GM18499 (cell line): Measurements from ENCODE around the gene SLC2A8.

Source experiments
- ATAC-seq: cut with Tn5 transposase; IDR thresholded peaks from one replicate; pipeline ENCODE4 v1.9.1; 2021; ENCODE audit warnings: moderate number of reproducible peaks; ENCODE audit not compliant: insufficient read depth, unreplicated experiment

SLC2A8 gene

DNA sequence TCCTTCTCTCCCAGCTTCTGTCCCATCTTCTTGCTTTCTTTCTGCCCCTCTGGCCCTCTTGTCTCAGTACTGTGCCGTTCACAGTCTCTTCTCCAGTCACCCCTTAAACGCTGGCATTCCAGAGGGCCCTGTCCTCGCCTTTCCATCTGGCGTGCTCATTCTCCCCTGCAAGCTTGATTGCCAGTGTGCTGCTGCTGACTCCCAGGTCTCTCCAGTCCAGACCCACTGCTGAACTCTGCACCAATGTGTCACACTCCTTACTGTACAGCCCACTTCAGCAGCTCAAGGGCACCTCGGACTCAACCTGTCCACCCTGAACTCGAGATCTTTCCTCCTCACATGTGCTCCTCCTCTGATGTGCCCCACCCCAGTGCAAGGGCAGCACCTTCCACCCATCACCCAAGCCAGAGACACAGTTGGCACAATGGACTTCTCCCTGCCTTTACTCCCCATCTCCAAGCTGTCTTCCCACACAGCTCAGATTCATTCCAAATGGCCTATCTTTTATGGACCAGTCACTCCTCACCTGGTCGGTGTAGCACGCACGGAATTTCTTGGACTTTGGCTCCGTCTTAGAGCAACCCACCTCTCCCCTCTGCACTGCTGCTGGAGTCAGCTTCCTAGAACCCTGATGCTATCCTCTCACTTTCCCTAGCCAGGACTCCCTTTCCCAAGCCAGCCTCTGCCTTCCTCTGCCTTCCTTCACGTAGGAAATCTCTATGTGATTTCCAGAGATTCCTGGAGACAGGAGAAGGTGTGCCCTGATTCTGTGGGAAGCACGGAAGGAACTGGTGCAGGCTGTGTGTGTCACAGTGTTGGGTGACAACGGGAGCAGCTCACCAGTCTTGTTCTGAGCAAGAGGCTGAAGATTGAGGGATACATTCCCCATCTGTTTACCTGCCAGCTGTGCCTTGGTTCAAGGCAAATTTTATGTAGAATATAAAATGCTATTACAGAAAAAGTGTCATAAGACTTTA, 26.0 kb upstream of the SLC2A8 start:
- no peak for ATAC-seq

DNA sequence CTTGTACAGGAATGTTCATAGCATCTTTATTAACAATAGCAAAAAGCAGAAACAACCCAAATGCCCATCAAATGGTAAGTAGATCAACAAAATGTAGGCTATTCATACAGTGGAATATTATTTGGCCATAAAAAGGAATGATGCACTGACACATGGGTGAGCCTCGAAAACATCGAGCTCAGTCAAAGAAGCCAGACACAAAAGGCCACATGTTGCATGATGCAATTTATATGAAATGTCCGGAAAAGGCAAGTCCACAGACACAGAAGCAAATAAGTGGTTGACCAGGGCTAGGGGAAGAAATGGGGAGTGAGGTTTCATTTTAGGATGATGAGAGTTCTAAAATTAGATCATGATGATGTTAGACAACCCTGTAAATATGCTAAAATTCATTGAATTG, 16.5 kb upstream of the SLC2A8 start:
- no peak for ATAC-seq

GRCh38 chr9:127382541-127382940, 14.4 kb upstream of the SLC2A8 start:
- ATAC-seq, result no peak

DNA sequence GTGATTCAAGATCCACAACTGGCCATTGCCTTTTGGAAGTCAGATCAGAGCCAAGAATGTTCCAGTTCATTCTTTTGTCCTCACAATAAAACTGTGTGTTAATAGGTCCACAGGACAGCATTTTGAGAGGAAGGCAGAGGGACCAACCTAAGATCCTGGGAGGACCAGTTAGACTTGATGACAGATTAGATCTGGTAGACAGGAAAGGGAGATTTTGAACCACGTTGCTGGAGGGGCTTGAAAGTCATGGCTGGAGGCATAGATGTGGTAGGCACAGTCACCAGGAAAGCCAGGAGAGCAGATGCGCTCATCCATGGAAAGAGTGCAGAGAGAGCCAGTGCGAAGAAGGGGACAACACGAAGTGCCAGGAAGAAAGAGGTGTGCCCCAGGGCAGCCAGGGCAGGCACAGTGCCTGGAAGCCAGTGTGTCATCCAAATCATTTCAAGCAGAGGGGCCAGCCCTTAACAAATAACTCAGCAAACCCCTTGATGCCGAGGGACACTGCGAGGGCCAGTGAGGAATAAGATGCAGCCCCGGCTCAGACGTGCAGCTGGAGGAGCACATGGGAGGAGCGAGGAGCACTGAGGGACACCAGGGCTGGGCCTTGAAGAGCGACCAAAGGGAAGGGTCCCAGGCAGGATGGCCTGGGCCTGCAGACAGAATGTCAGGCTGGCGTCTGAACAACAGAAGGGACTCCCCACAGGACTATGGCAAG, 12.8 kb upstream of the SLC2A8 start:
- no peak for ATAC-seq

GRCh38 chr9:127384901-127385300, 12.1 kb upstream of the SLC2A8 start:
- no peak for ATAC-seq

DNA sequence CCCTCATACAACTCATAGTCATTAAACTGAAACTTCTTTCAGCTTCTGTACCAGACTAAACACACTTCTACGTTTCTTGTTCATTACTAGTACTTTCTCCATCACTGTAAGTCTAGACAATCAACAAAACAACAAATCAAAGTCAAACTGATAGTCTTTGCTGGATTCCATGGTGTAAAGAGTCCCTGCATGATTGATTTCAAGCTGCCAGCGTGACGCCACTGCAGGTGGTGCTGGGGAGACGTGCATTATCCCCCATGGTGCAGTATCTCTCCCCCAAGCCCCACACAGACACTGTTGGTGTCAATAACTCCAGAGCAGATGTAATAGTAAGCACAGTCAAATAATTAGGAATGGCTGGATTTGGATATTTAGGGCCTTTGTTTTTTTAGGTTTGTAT, 10.7 kb upstream of the SLC2A8 start:
- no peak for ATAC-seq

DNA sequence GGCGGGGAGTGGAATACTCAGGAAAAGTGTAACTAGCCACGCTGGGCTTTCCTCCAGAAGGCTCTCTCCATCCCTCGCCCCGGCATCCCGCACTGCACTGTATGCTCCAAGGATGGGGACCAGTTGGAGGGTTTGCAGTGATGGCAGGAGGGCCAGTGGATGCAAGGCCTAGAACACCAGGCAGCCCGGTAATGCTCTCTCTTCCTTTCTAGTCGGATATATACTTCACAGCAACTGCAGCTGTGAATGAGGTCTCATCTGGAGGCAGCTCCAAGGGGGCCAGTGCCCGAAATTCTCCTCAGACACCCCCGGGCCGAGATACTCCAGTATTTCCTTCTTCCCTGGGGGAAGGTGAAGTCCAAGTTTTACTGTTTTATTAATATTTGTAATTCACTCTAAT, 10.0 kb upstream of the SLC2A8 start:
- ATAC-seq, result no peak

GRCh38 chr9:127388037-127388855, 8.7 kb upstream of the SLC2A8 start:
- ATAC-seq, result peak; percentile 69

DNA sequence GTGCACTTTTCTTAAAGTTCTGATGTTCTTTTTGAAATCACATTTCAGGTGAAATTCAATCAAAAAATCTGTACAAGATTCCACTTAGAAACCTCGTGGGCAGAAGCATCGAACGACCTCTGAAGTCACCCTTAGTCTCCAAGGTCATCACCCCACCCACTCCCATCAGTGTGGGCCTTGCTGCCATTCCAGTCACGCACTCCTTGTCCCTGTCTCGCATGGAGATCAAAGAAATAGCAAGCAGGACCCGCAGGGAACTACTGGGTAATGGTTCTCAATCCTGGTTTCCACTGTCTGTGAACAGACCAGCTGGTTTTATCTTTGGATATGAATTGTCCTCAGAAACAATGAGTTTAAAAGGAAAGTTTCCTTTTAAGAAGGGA, 8.1 kb upstream of the SLC2A8 start:
- no peak for ATAC-seq

GRCh38 chr9:127389381-127390247, 7.4 kb upstream of the SLC2A8 start:
- ATAC-seq, result no peak

DNA sequence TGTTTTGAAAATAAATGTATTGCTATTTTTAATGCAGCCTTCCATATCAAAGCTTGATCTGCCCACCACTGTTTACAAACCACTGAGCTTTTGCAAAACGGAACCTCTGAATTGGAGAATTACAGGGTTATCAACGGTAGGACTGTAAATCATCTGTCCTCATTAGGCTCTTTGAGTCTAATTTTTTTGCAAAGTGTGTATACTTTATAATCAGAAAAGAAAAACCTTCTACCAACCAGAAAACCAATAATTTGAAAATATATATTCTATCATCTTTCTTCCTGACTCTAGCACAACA, 6.8 kb upstream of the SLC2A8 start:
- ATAC-seq, result no peak

DNA sequence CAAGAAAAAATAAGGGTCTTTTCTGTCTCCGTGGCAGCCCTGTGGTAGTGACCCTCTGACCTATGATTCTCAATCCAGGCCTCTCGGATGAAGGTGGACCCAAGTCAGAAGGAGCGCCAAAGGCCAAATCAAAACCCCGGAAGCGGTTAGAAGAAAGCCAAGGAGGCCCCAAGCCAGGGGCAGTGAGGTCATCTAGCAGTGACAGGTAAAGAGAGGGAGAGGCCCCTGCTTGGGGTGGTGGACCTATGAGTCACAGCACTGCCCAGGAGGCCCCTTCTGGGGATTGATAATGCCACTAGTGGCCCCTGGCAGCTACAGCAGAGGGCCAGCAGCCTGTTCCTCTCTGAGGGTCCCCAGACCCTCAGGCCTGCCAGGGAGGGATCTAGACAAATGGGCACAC, 6.4 kb upstream of the SLC2A8 start:
- ATAC-seq, result no peak

DNA sequence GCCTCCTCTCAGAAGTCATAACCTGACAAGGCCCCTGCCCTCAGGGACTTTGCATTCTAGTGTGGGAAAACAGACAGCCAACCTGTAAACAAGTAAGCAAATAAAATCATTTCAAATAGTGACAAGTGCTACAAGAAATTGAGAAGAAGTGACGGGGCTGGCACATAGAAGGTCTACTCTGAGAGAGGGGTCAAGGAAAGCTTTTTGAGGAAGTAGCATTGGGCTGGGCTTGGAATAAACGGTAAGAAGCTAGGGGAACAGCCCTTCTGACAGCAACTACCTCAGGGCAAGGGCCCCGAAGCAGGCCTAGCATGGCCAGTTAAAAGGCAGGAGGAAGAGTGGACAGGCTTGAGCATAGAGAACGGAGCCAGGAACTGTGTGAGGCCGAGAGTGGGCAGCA, 4.8 kb upstream of the SLC2A8 start:
- no peak for ATAC-seq

GRCh38 chr9:127392976-127393375, 4.0 kb upstream of the SLC2A8 start:
- ATAC-seq, result no peak

GRCh38 chr9:127393645-127394044, 3.3 kb upstream of the SLC2A8 start:
- no peak for ATAC-seq

- ATAC-seq, result no peak
Measured at GRCh38 chr9:127395497-127396252, 1.3 kb upstream of the SLC2A8 start.

GRCh38 chr9:127396253-127396807, 639 bp upstream of the SLC2A8 start:
- no peak for ATAC-seq

DNA sequence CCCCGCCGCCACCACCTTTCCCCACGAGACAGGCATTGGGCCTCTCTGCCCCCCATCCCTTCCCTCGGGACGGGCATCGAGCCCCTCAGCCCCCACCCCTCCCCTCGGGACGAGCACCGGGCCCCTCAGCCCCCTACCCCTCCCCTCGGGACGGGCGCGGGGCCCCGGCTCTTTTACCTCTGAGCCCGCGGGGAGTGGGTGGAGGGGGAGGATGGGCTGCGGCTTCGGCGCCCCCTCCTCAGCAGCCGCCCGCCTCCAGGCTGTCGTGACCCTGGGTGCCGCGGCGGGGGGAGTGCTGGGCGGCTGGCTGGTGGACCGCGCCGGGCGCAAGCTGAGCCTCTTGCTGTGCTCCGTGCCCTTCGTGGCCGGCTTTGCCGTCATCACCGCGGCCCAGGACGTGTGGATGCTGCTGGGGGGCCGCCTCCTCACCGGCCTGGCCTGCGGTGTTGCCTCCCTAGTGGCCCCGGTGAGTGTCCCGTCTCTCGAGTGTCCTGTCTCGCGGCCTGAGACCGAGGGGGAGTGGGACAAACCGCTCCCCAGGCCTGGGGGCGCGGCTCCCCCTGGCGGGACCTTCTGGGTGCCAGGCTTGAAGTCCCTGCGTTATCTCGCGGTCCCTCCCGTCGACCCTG, 791 bp downstream of the SLC2A8 start:
- ATAC-seq, result no peak

DNA sequence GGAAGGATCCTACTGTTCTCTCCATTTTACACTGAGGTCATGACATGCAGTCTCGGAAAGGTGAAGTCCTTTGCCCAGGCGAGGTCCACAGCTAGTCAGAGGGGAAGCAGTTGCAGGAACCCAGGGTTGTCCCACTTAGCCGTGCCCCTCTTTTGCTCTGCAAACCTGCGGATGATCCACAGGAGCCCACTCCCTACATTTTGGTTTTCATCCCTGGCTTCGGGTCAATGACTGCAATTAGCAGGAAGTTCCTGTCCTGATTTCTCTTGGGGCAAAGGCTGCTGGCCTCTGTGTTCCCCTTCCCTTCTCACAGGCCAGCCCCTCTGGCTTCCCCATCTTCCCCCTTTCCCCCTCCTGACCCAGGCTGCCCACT, 1.3 kb downstream of the SLC2A8 start:
- no peak for ATAC-seq
